OCI-LY1 (cell line): ENCODE data around the gene NAGLU.
"Not testable (repeated sequence)": the region's sequence is repeated elsewhere in the genome, so short reads cannot be mapped to it uniquely, and the experiment has no call there.

Experiments used
- H2AFZ ChIP-seq: fragments of 200-600 bp; sonication (generic), shearing (Covaris generic); 2 replicates; pipeline ENCODE4 v1.6.0; 2014; ENCODE audit warnings: antibody characterized with exemption, mild to moderate bottlenecking, low read length
- H3F3A ChIP-seq: fragments of 200-600 bp; sonication (generic), shearing (Covaris generic); 2 replicates; pipeline ENCODE4 v1.6.0; 2014; ENCODE audit warnings: mild to moderate bottlenecking, antibody characterized with exemption, low read length, moderate library complexity; ENCODE audit not compliant: insufficient read depth
- H3K27ac ChIP-seq: fragments of 200-600 bp; sonication (generic); 2 replicates; pipeline ENCODE4 v1.5.1; 2014; ENCODE audit warnings: low read length, mixed run types, mild to moderate bottlenecking, low read depth; ENCODE audit not compliant: poor library complexity, severe bottlenecking
- H3K27me3 ChIP-seq: fragments of 200-600 bp; sonication (generic); 2 replicates; pipeline ENCODE4 v1.6.0; 2014; ENCODE audit warnings: antibody characterized with exemption, mild to moderate bottlenecking, low read length, moderate library complexity; ENCODE audit not compliant: insufficient read depth
- H3K36me3 ChIP-seq: fragments of 200-600 bp; sonication (generic); 2 replicates; pipeline ENCODE4 v1.6.1; 2014; ENCODE audit warnings: mild to moderate bottlenecking, antibody characterized with exemption, low read length, moderate library complexity, mixed read lengths; ENCODE audit not compliant: insufficient read depth
- H3K4me1 ChIP-seq: fragments of 200-600 bp; sonication (generic); 2 replicates; pipeline ENCODE4 v1.5.1; 2014; ENCODE audit warnings: mild to moderate bottlenecking, low read length, moderate library complexity; ENCODE audit not compliant: insufficient read depth, severe bottlenecking
- H3K4me2 ChIP-seq: fragments of 200-600 bp; sonication (generic), shearing (Covaris generic); 2 replicates; pipeline ENCODE4 v1.6.1; 2014; ENCODE audit warnings: low read length
- H3K4me3 ChIP-seq: fragments of 200-600 bp; sonication (generic); 2 replicates; pipeline ENCODE4 v1.5.1; 2014; ENCODE audit warnings: low read length, low read depth, mild to moderate bottlenecking, mixed read lengths; ENCODE audit not compliant: poor library complexity, severe bottlenecking
- H3K79me2 ChIP-seq: fragments of 200-600 bp; shearing (Covaris generic); 2 replicates; pipeline ENCODE4 v1.6.1; 2016; ENCODE audit warnings: mixed run types, low read length, mixed read lengths; ENCODE audit not compliant: insufficient read depth
- H3K9ac ChIP-seq: fragments of 200-600 bp; sonication (generic), shearing (Covaris generic); 2 replicates; pipeline ENCODE4 v1.6.1; 2014; ENCODE audit warnings: mild to moderate bottlenecking, low read length, mixed read lengths
- H3K9me2 ChIP-seq: fragments of 200-600 bp; sonication (generic), shearing (Covaris generic); 2 replicates; pipeline ENCODE4 v1.6.1; 2014; ENCODE audit warnings: low read depth, mild to moderate bottlenecking, low read length, mixed read lengths
- H3K9me3 ChIP-seq: fragments of 200-600 bp; shearing (Covaris generic); 2 replicates; pipeline ENCODE4 v1.6.1; 2014; ENCODE audit warnings: low read length, mixed read lengths
- H4K20me1 ChIP-seq: fragments of 200-600 bp; sonication (generic), shearing (Covaris generic); 2 replicates; pipeline ENCODE4 v1.6.0; 2016; ENCODE audit warnings: mild to moderate bottlenecking, low read length; ENCODE audit not compliant: insufficient read depth
- EZH2 ChIP-seq: fragments of 200-600 bp; sonication (generic), shearing (Covaris generic); IDR thresholded peaks from 2 replicates; pipeline ENCODE4 v1.8.0; 2017; ENCODE audit warnings: borderline replicate concordance, mixed run types, mild to moderate bottlenecking, antibody characterized with exemption, low read length, moderate library complexity, mixed read lengths
- TF ChIP-seq, protein P1 (sequence below): fragments of 200-600 bp; sonication (generic), shearing (Covaris generic); IDR thresholded peaks from 2 replicates; pipeline ENCODE4 v1.5.1; 2017; ENCODE audit warnings: mild to moderate bottlenecking, antibody characterized with exemption, low read length, moderate library complexity, mixed read lengths

NAGLU gene

DNA sequence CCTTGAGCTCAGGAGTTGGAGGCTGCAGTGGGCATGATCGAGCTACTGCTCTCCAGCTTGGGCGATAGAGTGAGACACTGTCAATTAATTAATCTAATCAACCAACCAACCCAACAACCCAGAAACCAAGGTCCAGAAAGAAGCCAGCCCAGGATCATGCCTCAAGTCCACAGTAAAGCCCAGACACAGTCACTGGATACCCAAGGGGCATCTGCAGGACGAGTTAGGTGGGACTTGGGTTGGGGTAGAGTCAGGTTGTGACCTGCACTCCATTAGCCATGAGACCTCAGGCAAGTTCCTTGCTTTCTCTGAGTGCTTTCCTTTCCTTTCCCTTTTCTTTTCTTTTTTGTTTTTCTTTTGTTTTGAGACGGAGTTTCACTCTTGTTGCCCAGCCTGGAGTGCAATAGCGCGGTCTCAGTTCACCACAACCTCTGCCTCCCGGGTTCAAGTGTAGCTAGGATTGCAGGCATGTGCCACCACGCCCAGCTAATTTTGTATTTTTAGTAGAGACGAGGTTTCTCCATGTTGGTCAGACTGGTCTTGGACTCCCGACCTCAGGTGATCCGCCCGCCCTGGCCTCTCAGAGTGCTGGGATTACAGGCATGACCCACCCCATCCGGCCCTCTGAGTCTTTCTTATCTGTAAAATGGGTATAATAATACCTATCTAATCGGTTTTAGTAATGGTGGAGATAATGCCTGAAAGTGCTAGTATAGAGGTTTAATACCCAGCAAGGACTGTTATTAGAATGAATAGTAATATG is 13.1 kb downstream of the NAGLU start:
- H3K4me3 ChIP-seq = peak overlapping the region; percentile 64
- no peaks in the 10 kb centered on the region for H3K9me2 ChIP-seq
- H3K4me1 ChIP-seq = peaks cover 14% of the 10 kb centered on the region
- H3K27me3 ChIP-seq = no peaks in the 10 kb centered on the region
- no peak overlapping the region for H3K27ac ChIP-seq
- no peaks in the 10 kb centered on the region for H3F3A ChIP-seq
- H3K4me2 ChIP-seq = peak overlapping the region; percentile 74
- TF ChIP-seq, protein P1, sequence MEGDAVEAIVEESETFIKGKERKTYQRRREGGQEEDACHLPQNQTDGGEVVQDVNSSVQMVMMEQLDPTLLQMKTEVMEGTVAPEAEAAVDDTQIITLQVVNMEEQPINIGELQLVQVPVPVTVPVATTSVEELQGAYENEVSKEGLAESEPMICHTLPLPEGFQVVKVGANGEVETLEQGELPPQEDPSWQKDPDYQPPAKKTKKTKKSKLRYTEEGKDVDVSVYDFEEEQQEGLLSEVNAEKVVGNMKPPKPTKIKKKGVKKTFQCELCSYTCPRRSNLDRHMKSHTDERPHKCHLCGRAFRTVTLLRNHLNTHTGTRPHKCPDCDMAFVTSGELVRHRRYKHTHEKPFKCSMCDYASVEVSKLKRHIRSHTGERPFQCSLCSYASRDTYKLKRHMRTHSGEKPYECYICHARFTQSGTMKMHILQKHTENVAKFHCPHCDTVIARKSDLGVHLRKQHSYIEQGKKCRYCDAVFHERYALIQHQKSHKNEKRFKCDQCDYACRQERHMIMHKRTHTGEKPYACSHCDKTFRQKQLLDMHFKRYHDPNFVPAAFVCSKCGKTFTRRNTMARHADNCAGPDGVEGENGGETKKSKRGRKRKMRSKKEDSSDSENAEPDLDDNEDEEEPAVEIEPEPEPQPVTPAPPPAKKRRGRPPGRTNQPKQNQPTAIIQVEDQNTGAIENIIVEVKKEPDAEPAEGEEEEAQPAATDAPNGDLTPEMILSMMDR = no peak
- no peak for TF ChIP-seq EZH2
- no peaks in the 10 kb centered on the region for H4K20me1 ChIP-seq
- peaks cover 5% of the 10 kb centered on the region; the same call in 1 of the 2 replicates for H3K36me3 ChIP-seq
- no peak overlapping the region for H2AFZ ChIP-seq
- no peaks in the 10 kb centered on the region for H3K9me3 ChIP-seq
- peak overlapping the region; percentile 56; the same call in 1 of the 2 replicates for H3K9ac ChIP-seq
- H3K79me2 ChIP-seq = no peaks in the 10 kb centered on the region

DNA sequence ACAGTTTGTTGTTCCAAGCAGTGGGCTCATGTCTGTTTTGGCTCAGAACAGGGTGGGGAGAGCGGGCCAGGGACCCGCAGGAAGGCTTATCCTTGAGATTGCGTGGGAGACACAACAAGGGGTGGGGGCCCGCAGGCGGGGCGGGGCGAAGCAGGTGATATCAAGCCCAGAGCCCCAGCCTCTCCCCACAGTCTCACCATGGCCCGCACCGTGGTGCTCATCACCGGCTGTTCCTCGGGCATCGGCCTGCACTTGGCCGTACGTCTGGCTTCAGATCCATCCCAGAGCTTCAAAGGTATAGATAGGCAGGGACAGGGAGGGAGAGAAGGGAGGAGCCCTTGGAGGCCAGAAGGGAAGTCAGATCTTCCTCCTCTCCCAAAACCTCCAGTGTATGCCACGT is 16.7 kb downstream of the NAGLU start, which contains the start of gene HSD17B1:
TSS of gene HSD17B1 (plus strand) at position 188 of the 400 bp plus-strand sequence. CDS start at position 199, 11 bp downstream.
- Histone ChIP-seq H3K4me1 (peaks cover 23% of the 10 kb centered on the region), H3K4me3 (peak within 1 kb of the TSS; percentile 66), H3K4me2 (peak within 1 kb of the TSS; percentile 63; the same call in 1 of the 2 replicates)
- H3K9me2 ChIP-seq, H2AFZ ChIP-seq, H3F3A ChIP-seq, H3K27me3 ChIP-seq, H3K9me3 ChIP-seq, H3K9ac ChIP-seq, H3K79me2 ChIP-seq, H3K27ac ChIP-seq, H3K36me3 ChIP-seq, H4K20me1 ChIP-seq: not testable (repeated sequence)

- Histone ChIP-seq H3K9me3 (no peaks in the 10 kb centered on the region), H3K36me3 (0 out of 2 replicates have a peak, but pooled peaks cover 4% of the 10 kb centered on the region), H3K27ac (no peak overlapping the region), H3K4me2 (peak overlapping the region; percentile 63; the same call in 1 of the 2 replicates), H3K9ac (no peak overlapping the region), H3F3A (no peaks in the 10 kb centered on the region), H3K4me3 (peak overlapping the region; percentile 66), H2AFZ (no peak overlapping the region), H3K9me2 (no peaks in the 10 kb centered on the region), H4K20me1 (no peaks in the 10 kb centered on the region), H3K4me1 (peaks cover 19% of the 10 kb centered on the region), H3K27me3 (no peaks in the 10 kb centered on the region), H3K79me2 (no peaks in the 10 kb centered on the region)
- TF ChIP-seq EZH2 = no peak
- TF ChIP-seq, protein P1 = no peak
These were observed 17.2 kb downstream of the NAGLU start for GRCh38 chr17:42553161-42553818.
